ENCODE measurements around the gene DHX32. TPM values are rescaled to one million over a fixed set of nuclear protein-coding genes. Genes with fewer than 3 reads are reported as not detected.

The DHX32 gene
- total RNA-seq = 29.4 and 34.2 TPM in 2 replicates

DNA sequence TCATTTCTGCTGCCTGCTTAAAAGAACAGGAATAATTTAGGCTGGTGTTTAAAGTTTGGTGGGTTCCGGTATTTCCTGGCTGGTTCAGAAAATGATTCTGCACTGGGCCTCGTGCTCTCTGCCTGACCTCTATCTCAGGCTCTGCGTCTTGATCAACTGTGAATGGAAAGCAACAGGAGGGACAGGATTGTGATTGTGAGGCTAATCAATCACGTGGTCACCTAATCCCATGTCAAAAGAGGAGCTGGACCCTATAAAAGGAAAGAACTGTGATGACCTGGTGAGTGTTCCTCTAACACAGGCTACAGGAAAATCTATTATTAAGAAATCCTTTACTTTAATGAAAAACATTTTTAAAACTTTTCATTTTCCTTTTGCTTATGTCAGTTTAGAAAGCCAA lies at the start of gene DHX32:
Gene DHX32 (minus strand): TSS at position 101 of the 400 bp plus-strand sequence. CDS start 468 bp downstream, outside the sequence.

GRCh38 chr10:125896088-125896934 lies 15.2 kb upstream of the DHX32 start, which contains the start of gene FANK1:
Gene FANK1 (plus strand): TSS chr10:125896564. CDS start chr10:125896643, 79 bp downstream.

DNA sequence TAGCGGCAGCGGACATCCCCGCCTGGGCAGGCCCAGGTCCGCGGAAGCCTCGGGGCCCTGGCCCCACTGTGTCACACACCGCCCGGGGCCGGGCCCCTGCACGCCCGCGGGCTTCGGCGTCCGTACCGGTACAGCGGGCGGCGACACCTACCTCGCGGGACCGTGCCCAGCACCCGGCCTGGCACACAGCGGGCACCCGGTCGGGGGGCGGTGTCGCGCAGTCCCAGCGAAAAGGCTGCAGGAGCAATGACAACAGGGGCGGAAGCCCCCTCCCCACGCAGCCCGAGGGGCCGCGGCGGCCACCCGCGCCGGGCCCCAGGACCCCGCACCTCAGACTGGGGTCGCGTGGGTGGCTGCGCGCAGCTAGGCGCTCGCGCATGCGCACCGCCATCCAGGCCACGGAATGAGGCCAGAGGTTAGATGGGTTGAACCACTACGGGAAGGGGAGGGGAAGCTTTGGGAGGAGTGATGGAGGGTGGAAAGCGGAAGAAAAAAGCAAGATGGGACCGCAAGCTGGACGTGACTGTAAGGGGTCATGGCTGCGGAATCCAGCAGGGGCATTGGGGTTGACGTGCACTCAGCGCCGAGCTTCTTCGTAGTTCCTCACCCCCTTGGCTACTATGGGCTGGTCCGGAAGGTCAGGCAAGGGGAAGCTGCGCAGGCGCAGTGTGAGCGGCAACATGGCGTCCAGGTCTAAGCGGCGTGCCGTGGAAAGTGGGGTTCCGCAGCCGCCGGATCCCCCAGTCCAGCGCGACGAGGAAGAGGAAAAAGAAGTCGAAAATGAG lies 58.0 kb downstream of the DHX32 start, which contains the start of the genes BCCIP and UROS:
Gene BCCIP (plus strand): TSS at position 669 of the 785 bp plus-strand sequence. CDS start 12 bp downstream, at position 681.
Gene UROS (minus strand): TSS at position 381 of the 785 bp plus-strand sequence. CDS start 6,759 bp downstream, outside the sequence.

Other genes starting within 250 kb of the DHX32 start
- not detected in 2 replicates for gene TEX36, start 198.1 kb downstream of the DHX32 start, total RNA-seq
- gene EDRF1, start 161.6 kb downstream of the DHX32 start, total RNA-seq = 15.2 and 19.6 TPM in 2 replicates
- gene MMP21, start 105.5 kb downstream of the DHX32 start, total RNA-seq = not detected in 2 replicates
- gene UROS, start 58.0 kb downstream of the DHX32 start, total RNA-seq = 48.7 and 61.3 TPM in 2 replicates
- 42.2 and 44.7 TPM in 2 replicates for gene BCCIP, start 57.7 kb downstream of the DHX32 start, total RNA-seq
- gene FANK1, start 15.3 kb upstream of the DHX32 start, total RNA-seq = 0.71 and 1.4 TPM in 2 replicates

Measured in myometrial cell (primary cell).